Measurements from ENCODE around the gene SIGLEC9.

- TF ChIP-seq CTCF (IDR thresholded peaks at IDR 0.05) (no peak), POLR2A (IDR thresholded peaks at IDR 0.05) (no peak), POLR2AphosphoS5 (IDR thresholded peaks at IDR 0.05) (no peak)
Measured at GRCh38 chr19:51161867-51162496, 37.3 kb downstream of the SIGLEC9 start.

Data from gastroesophageal sphincter (tissue), 3 donors.